Neuron (in vitro differentiated cells): ENCODE results near the gene NLGN3.

Experiments
- H2AFZ ChIP-seq: one replicate; pipeline ENCODE4 v1.6.1; 2013; ENCODE audit warnings: low read depth, mild to moderate bottlenecking, inconsistent platforms, low read length, moderate library complexity
- H3K27me3 ChIP-seq: one replicate; pipeline ENCODE4 v1.6.1; 2013; ENCODE audit warnings: low read length; ENCODE audit not compliant: insufficient read depth
- H3K36me3 ChIP-seq: one replicate; pipeline ENCODE4 v1.6.1; 2013; ENCODE audit warnings: low read length; ENCODE audit not compliant: insufficient read depth
- H3K4me1 ChIP-seq: one replicate; pipeline ENCODE4 v1.6.1; 2013; ENCODE audit warnings: low read length; ENCODE audit not compliant: insufficient read depth
- H3K4me3 ChIP-seq: 2 replicates; pipeline ENCODE4 v1.5.1; 2013; ENCODE audit warnings: mild to moderate bottlenecking, low read length, moderate library complexity
- H3K9me3 ChIP-seq: one replicate; pipeline ENCODE4 v1.6.1; 2013; ENCODE audit warnings: low read length

Gene NLGN3

GRCh38 chrX:71144651-71145050 is at the start of gene NLGN3:
Gene NLGN3 (plus strand): TSS chrX:71144841. CDS start chrX:71147750, 2,909 bp downstream.
- no peaks in the 10 kb centered on the region for H3K27me3 ChIP-seq
- no peaks in the 10 kb centered on the region for H3K9me3 ChIP-seq
- peak within 1 kb of the TSS; percentile 53 for H3K4me3 ChIP-seq
- H3K36me3 ChIP-seq: peaks cover 3% of the 10 kb centered on the region
- peaks cover 19% of the 10 kb centered on the region for H3K4me1 ChIP-seq
- H2AFZ ChIP-seq: no peak within 1 kb of the TSS

GRCh38 chrX:71095033-71095432 is 49.6 kb upstream of the NLGN3 start:
- no peaks in the 10 kb centered on the region for H3K27me3 ChIP-seq
- H3K4me1 ChIP-seq: no peaks in the 10 kb centered on the region
- no peaks in the 10 kb centered on the region for H3K36me3 ChIP-seq
- peak overlapping the region; percentile 42 for H2AFZ ChIP-seq
- no peaks in the 10 kb centered on the region for H3K9me3 ChIP-seq
- peak overlapping the region; percentile 59 for H3K4me3 ChIP-seq

GRCh38 chrX:71095555-71095980 is 49.1 kb upstream of the NLGN3 start, which contains the start of gene FOXO4:
Gene FOXO4 (plus strand): TSS chrX:71095851. CDS start chrX:71096529, 678 bp downstream.
- Histone ChIP-seq H3K4me3 (peak within 1 kb of the TSS; percentile 59), H2AFZ (peak within 1 kb of the TSS; percentile 42), H3K36me3 (no peaks in the 10 kb centered on the region), H3K27me3 (no peaks in the 10 kb centered on the region), H3K4me1 (no peaks in the 10 kb centered on the region), H3K9me3 (no peaks in the 10 kb centered on the region)

GRCh38 chrX:71095981-71096759 is 48.5 kb upstream of the NLGN3 start:
- Histone ChIP-seq H3K4me3 (peak overlapping the region; percentile 59), H3K4me1 (no peaks in the 10 kb centered on the region), H3K27me3 (no peaks in the 10 kb centered on the region), H3K9me3 (no peaks in the 10 kb centered on the region), H2AFZ (peak overlapping the region; percentile 39), H3K36me3 (no peaks in the 10 kb centered on the region)

GRCh38 chrX:71096760-71097032 is 47.9 kb upstream of the NLGN3 start:
- peak overlapping the region; percentile 39 for H2AFZ ChIP-seq
- H3K27me3 ChIP-seq: no peaks in the 10 kb centered on the region
- no peaks in the 10 kb centered on the region for H3K36me3 ChIP-seq
- H3K4me1 ChIP-seq: no peaks in the 10 kb centered on the region
- peak overlapping the region; percentile 59 for H3K4me3 ChIP-seq
- H3K9me3 ChIP-seq: no peaks in the 10 kb centered on the region

GRCh38 chrX:71098302-71098701 is 46.3 kb upstream of the NLGN3 start:
- H3K4me1 ChIP-seq: peaks cover 6% of the 10 kb centered on the region
- H3K27me3 ChIP-seq: no peaks in the 10 kb centered on the region
- H3K9me3 ChIP-seq: no peaks in the 10 kb centered on the region
- H3K4me3 ChIP-seq: no peak overlapping the region
- H3K36me3 ChIP-seq: no peaks in the 10 kb centered on the region
- H2AFZ ChIP-seq: no peak overlapping the region

GRCh38 chrX:71098951-71099506 is 45.6 kb upstream of the NLGN3 start:
- no peak overlapping the region for H3K4me3 ChIP-seq
- H3K9me3 ChIP-seq: no peaks in the 10 kb centered on the region
- H3K36me3 ChIP-seq: no peaks in the 10 kb centered on the region
- no peak overlapping the region for H2AFZ ChIP-seq
- H3K27me3 ChIP-seq: no peaks in the 10 kb centered on the region
- peaks cover 13% of the 10 kb centered on the region for H3K4me1 ChIP-seq

GRCh38 chrX:71099736-71100135 is 44.9 kb upstream of the NLGN3 start:
- Histone ChIP-seq H3K36me3 (no peaks in the 10 kb centered on the region), H3K4me3 (no peak overlapping the region), H3K4me1 (peaks cover 16% of the 10 kb centered on the region), H3K9me3 (no peaks in the 10 kb centered on the region), H2AFZ (no peak overlapping the region), H3K27me3 (no peaks in the 10 kb centered on the region)

- no peaks in the 10 kb centered on the region for H3K9me3 ChIP-seq
- peaks cover 16% of the 10 kb centered on the region for H3K4me1 ChIP-seq
- H2AFZ ChIP-seq: no peak overlapping the region
- no peak overlapping the region for H3K4me3 ChIP-seq
- H3K36me3 ChIP-seq: no peaks in the 10 kb centered on the region
- no peaks in the 10 kb centered on the region for H3K27me3 ChIP-seq
Measured at GRCh38 chrX:71100581-71101505, 43.8 kb upstream of the NLGN3 start.

- Histone ChIP-seq H3K4me1 (peaks cover 16% of the 10 kb centered on the region), H3K36me3 (no peaks in the 10 kb centered on the region), H3K4me3 (no peak overlapping the region), H3K27me3 (no peaks in the 10 kb centered on the region), H3K9me3 (no peaks in the 10 kb centered on the region), H2AFZ (no peak overlapping the region)
Measured at GRCh38 chrX:71102292-71102691, 42.3 kb upstream of the NLGN3 start.

- no peak overlapping the region for H3K4me3 ChIP-seq
- no peaks in the 10 kb centered on the region for H3K27me3 ChIP-seq
- H3K4me1 ChIP-seq: peaks cover 16% of the 10 kb centered on the region
- H2AFZ ChIP-seq: peak overlapping the region; percentile 56
- no peaks in the 10 kb centered on the region for H3K36me3 ChIP-seq
- no peaks in the 10 kb centered on the region for H3K9me3 ChIP-seq
Measured at GRCh38 chrX:71103110-71103983, 41.3 kb upstream of the NLGN3 start.

GRCh38 chrX:71105628-71106027 is 39.0 kb upstream of the NLGN3 start:
- Histone ChIP-seq H2AFZ (no peak overlapping the region), H3K4me3 (no peak overlapping the region), H3K4me1 (peaks cover 16% of the 10 kb centered on the region), H3K36me3 (no peaks in the 10 kb centered on the region), H3K9me3 (no peaks in the 10 kb centered on the region), H3K27me3 (no peaks in the 10 kb centered on the region)
